K562 (cell line): ENCODE data around the gene RAPGEFL1. TPM values are rescaled to one million over a fixed set of nuclear protein-coding genes. Genes with fewer than 3 reads are reported as not detected.

Source experiments
- DLX4 ChIP-seq: fragments of 250-450 bp; sonication (Bioruptor Pico); IDR thresholded peaks from 2 replicates; pipeline ENCODE4 v1.6.1; 2021; ENCODE audit warnings: mild to moderate bottlenecking
- MGA ChIP-seq: fragments of 450-650 bp; IDR thresholded peaks from 2 replicates; pipeline ENCODE4 v1.6.1; 2016; ENCODE audit warnings: mild to moderate bottlenecking, moderate library complexity
- ZNF184 ChIP-seq: sonication (generic); formaldehyde crosslinking; IDR thresholded peaks from 2 replicates; pipeline ENCODE4 v1.5.0; 2020; ENCODE audit warnings: missing genetic modification reagents
- ZNF347 ChIP-seq: fragments of 450-650 bp; formaldehyde crosslinking; IDR thresholded peaks from 2 replicates; pipeline ENCODE4 v1.4.0; 2020; ENCODE audit warnings: low read depth, mild to moderate bottlenecking, moderate library complexity
- polyA plus RNA-seq, 8 experiments: library from polyadenylated mRNA; depleted of rRNA in 4 of 8; stranded (reverse) in 5 of 8; unstranded in 3 of 8; fragments of >200 nt; fragmentation: Nextera tagmentation in 2 of 8; fragmentation: Illumina TruSeq in 1 of 8; extraction: Ambion mirVana in 2 of 8; extraction: Trizol in 1 of 8; gene quantifications; 2 replicates each; pipeline versions ENCODE4 v1.2.1 to v1.2.3, GENCODE V29; 2011 to 2014; ENCODE audit warnings: inconsistent platforms in 1 of 8, missing spikeins in 1 of 8
- total RNA-seq, 7 experiments: library from RNA; depleted of rRNA in 6 of 7; stranded (reverse); fragments of >200 nt in 6 of 7; fragmentation: Illumina TruSeq in 2 of 7; extraction: Trizol in 2 of 7; gene quantifications; 2 replicates each; pipeline versions ENCODE4 v1.2.1 to v1.2.3, GENCODE V29; 2011 to 2021; ENCODE audit warnings: low replicate concordance in 1 of 7
- TF ChIP-seq, protein P1 (sequence below): sonication (generic); formaldehyde crosslinking; IDR thresholded peaks from 2 replicates; pipeline ENCODE4 v1.8.0; 2023; ENCODE audit warnings: mild to moderate bottlenecking, missing genetic modification reagents

RAPGEFL1 gene
- total and polyA plus RNA-seq, 9 of the 15 experiments (the other 6 are each of a cell fraction or from before 2014, with no cell fraction given): 0.18 to 4.1 (median 2.1) TPM

- TF ChIP-seq MGA: no peak
- TF ChIP-seq ZNF184 (CRISPR knock-in tag): no peak
- TF ChIP-seq ZNF347 (CRISPR knock-in tag): no peak
- TF ChIP-seq, protein P1, sequence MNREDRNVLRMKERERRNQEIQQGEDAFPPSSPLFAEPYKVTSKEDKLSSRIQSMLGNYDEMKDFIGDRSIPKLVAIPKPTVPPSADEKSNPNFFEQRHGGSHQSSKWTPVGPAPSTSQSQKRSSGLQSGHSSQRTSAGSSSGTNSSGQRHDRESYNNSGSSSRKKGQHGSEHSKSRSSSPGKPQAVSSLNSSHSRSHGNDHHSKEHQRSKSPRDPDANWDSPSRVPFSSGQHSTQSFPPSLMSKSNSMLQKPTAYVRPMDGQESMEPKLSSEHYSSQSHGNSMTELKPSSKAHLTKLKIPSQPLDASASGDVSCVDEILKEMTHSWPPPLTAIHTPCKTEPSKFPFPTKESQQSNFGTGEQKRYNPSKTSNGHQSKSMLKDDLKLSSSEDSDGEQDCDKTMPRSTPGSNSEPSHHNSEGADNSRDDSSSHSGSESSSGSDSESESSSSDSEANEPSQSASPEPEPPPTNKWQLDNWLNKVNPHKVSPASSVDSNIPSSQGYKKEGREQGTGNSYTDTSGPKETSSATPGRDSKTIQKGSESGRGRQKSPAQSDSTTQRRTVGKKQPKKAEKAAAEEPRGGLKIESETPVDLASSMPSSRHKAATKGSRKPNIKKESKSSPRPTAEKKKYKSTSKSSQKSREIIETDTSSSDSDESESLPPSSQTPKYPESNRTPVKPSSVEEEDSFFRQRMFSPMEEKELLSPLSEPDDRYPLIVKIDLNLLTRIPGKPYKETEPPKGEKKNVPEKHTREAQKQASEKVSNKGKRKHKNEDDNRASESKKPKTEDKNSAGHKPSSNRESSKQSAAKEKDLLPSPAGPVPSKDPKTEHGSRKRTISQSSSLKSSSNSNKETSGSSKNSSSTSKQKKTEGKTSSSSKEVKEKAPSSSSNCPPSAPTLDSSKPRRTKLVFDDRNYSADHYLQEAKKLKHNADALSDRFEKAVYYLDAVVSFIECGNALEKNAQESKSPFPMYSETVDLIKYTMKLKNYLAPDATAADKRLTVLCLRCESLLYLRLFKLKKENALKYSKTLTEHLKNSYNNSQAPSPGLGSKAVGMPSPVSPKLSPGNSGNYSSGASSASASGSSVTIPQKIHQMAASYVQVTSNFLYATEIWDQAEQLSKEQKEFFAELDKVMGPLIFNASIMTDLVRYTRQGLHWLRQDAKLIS: no peak
- no peak for TF ChIP-seq DLX4 (CRISPR knock-in tag)
These were observed 65.5 kb downstream of the RAPGEFL1 start (continued) for GRCh38 chr17:40242774-40243173.
